Activated CD4-positive, alpha-beta T cell treated with anti-CD3 and anti-CD28 coated beads, Interleukin-2, Interleukin-4, amounts not matched to agents 100 ng/mL and 50 ng/mL, durations not matched to agents 16 hours and 8 hours (primary cell): Measurements from ENCODE around the gene SIK1.
"Not testable (repeated sequence)": the region's sequence is repeated elsewhere in the genome, so short reads cannot be mapped to it uniquely, and the experiment has no call there.

Experiments
- DNase-seq: peaks from one replicate; pipeline ENCODE4 v3.0.0-alpha.2; 2020; ENCODE audit warnings: low spot score

SIK1 gene

DNA sequence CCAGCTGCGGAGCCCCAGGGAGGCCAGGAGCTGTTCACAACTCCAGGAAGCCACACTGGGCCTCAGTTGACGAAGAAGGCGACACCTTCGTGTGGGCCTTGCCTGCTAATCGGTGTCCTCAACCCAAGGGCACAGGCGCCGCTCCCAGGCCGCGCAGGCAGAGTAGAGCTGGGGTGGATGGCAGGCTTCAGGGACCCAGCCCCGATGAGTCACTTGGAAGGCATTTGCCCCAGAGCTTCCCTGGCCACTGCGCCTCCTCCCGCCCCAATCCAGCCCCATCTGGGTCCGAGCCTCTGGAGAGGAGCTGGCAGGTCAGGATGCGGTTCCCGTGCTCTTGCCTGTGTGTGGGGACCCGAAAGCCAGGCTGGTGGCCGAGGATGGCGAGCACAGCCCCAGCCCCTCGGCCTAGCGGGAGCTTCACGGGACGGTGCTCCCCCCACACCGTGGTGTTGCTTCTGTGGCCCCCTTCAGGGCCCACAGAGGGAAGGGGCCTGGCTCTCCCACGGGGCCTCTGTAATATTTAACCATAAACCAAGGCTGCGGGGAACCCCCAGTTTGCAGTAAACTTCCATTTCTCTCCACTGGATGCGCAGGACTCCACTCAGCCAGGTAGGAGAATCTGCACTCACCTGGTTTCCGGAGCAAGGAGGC lies 30.0 kb downstream of the SIK1 start:
- DNase-seq: not testable (repeated sequence)

DNA sequence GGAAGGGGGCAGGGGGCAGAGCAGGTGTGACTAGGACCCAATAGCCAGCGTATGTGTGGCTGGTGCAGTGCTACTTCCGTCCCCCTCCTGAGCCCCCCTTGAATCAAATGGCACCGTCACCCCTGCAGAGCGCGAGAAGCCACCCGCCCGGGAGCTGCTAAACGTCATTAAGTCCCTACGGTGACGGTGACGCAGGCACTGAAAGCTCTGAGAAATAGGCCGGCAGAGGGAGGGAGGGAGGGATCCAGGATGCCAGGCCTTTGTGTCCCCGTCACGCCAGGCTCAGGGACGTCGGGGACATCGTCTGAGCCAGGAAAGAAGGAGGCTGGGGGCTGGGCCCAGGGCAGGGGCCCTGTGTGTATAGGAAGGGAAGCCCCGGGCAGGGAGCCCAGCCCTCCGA lies 43.6 kb downstream of the SIK1 start:
- DNase-seq: not testable (repeated sequence)

GRCh38 chr21:43382902-43383301 lies 44.0 kb downstream of the SIK1 start:
- DNase-seq: not testable (repeated sequence)

DNA sequence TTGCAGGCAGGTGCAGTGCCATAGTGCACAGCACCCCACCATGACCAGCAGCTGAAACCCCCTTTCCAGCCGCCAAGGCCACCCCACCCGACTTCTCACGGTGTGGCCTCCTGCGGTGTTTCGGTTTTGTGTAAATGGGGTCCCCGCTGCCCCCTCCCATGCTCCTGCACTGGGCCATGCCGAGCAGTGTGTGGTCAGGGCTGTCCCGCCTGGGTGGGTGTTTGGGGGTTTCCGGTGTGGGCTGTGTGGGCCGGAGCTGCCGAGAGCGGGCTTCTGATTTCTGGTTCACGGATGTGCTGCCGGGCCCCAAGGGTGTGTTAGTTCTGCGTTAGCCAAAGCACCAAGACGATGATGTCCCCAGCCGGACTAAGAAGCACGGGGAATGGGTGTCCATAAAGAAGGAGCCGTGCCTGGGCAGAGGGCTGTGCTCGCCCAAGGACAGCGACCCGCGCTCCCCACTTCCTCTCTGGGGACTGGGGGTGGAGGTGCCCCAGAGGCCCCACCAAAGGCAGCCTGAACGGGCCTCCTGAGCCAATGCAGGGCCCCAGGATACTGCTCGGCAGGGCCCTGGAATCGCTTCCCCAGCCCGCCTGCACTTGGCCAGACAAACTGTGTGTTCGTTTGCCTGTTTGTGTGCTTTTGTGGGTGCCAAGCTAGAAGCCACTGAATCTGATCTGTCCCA lies 45.9 kb downstream of the SIK1 start:
- DNase-seq: not testable (repeated sequence)

GRCh38 chr21:43380337-43380736 lies 46.6 kb downstream of the SIK1 start:
- DNase-seq: not testable (repeated sequence)

DNA sequence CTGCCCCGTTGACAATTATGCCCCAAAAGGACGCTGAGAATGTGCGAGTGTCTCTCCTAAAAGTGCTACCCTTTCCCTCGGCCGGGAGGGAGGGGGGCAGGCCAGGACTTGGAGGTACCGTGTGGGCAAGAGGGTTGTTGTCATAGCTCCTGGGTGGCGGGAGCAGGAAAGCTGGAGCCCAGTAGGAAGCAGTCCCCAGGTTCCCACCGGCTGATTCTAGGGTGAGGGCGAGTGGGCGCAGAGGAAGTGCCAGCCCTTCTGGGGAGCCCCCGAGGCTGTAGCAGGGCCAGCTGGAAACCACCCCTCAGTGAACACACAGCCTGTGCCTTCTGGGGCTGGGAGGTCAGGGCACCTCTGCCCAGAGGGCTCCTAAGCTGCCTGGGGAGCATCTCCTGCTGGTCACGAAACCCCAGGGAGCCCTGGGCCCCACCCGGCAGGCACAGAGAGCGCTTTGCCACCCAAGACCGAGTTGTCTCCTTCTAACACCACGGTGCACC lies 47.3 kb downstream of the SIK1 start:
- not testable (repeated sequence) for DNase-seq

GRCh38 chr21:43376478-43376882 lies 50.5 kb downstream of the SIK1 start:
- DNase-seq: no peak

GRCh38 chr21:43375837-43376477 lies 51.0 kb downstream of the SIK1 start:
- no peak for DNase-seq

GRCh38 chr21:43375006-43375836 lies 51.7 kb downstream of the SIK1 start:
- no peak for DNase-seq

GRCh38 chr21:43374228-43374885 lies 52.6 kb downstream of the SIK1 start:
- no peak for DNase-seq

GRCh38 chr21:43373362-43374227 lies 53.3 kb downstream of the SIK1 start:
- DNase-seq: no peak

- DNase-seq: no peak
Observed at GRCh38 chr21:43372663-43373361, 54.1 kb downstream of the SIK1 start.

- no peak for DNase-seq
Observed at GRCh38 chr21:43371786-43372185, 55.1 kb downstream of the SIK1 start.

DNA sequence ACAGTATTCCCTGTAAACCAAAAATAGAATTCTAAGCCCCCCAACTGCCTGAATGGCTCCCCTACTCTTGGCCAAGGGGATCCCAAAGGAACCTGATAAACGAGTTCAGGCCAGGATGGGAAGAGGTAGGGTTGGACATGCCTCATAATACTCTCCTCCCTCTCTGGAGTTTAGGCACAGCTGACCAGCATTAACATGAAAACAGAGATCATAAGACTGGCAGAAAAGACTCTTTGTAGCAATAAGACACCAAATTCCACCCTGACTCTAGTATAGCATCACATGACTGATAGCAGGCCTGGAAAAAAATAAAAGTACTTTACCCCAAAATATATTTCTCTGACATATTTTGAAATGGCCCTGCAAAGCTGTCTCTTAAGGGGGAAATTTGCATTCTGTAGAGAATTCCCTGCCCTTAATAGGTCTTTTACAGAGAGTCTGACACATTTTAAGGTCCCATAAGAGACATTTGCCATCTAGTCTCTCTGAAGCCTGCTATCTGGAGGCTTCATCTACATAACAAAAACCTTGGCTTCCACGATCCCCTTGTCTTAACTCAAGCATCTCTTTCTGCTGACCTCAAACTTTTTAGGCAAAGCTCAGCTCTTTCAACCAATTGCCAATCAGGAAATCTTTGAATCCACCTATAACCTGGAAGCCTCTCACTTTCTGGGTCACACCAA lies 55.9 kb downstream of the SIK1 start:
- DNase-seq: no peak

DNA sequence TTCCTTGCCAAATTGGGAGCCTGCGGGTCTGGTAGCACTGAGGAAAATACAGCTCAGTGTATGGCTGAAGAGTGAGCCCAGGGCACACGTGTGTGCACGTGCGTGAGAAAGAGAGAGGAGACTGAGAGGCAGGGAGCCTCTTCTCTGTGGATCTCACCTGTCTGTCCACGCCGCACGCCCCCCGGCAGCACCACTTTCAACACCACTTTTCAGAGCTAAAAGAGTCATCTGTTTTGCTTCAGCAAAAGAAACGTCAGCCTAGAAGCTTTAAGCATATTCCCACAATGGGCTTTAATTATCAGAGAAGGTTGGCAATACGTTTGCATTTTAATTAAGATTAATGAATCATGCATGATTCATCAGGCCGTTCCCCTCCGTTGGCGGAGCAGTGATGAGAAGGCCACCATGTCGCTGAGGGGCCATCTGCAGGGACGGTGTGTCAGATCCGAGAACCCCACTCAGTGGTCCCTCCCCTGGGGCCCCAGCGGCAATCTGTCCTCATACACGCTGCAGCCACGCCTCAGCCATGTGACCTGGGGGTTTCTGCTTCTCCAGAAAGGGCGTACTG lies 56.8 kb downstream of the SIK1 start:
- DNase-seq: no peak

DNA sequence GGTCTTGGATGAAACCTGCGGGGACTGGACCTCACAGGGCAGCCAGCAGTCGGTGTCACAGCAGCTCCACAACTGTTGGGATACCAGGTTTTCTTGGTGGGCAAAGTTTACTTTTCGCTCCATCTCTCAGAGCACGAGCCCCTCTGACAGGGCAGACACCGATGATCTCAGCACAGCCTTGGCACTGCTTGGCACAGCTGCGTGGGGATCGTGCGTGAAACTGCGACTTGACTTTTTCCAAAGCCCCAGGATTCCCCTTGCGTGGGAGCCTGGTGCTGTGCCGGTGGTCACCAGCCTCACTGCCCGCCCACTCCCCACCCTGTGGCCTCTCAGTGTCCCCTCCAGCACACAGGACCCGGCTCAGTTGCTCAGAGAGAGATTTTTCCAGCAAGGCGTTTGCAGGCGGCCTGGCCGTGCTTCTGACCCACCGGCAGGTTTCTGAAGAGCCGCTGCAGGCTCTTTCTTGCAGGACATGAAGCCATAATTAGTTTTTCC lies 57.3 kb downstream of the SIK1 start:
- DNase-seq: no peak

DNA sequence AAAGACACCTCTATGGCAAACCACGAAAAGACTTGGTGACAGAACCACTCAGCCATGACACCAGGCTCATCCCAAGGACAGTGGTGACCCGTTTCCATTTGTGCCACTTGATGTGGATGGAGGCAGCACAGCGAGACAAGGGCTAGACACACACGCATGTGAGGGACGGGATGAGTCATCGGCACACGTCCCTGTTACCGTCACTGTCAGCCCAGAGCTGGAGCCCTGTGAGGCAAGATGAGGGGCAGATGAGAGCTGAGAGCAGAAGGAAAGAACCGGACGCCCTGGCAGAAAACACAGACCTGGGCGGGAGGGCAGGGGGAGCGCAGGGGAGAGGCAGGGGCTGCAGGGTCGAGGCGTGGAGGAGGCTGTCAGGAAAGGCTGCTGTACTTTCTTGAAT lies 57.8 kb downstream of the SIK1 start:
- DNase-seq: no peak

- DNase-seq: no peak
Observed at GRCh38 chr21:43368685-43369084, 58.2 kb downstream of the SIK1 start.

DNA sequence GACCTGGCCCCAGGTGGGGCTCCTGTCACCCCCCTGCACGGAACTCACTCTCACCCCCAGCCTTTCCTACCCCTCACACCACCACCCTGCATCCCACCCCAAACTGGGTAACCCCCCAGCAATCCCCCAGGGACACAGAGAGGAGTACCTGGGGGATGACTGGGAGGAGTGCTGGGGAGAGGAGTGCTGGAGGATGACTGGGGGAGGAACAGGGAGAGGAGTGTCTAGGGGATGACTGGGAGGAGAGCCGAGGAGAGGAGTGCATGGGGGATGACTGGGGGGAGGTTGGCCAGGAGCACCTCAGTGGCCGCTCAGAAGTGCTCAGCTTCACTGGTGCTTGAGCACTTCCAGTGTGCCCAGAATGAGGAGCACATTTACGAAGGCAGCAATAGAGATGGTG lies 59.1 kb downstream of the SIK1 start:
- no peak for DNase-seq
